ENCODE measurements around the gene TMC3.

The TMC3 gene

GRCh38 chr15:81317642-81318017 is 56.4 kb downstream of the TMC3 start:
- DNase-seq: no peak

- no peak for DNase-seq
Observed at GRCh38 chr15:81316267-81316666, 57.7 kb downstream of the TMC3 start.

- no peak for DNase-seq
Observed at GRCh38 chr15:81315452-81316175, 58.4 kb downstream of the TMC3 start.

DNA sequence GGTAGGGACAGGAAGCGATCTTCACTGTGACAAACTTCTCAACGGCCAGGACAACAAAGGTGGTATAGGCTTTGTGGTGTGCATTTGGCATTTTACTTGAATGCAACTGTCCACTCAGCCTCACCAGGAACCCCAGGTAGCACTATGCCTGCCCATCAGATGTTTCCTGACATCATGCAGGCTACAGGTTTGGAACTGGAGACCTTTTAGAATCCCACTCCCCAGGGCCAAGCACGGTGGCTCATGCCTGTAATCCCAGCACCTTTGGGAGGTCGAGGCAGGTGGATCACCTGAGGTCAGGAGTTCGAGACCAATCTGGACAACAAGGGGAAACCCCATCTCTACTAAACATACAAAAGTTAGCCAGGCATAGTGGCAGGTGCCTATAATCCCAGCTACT is 59.6 kb downstream of the TMC3 start:
- DNase-seq: no peak

- no peak for DNase-seq
Observed at GRCh38 chr15:81313686-81314085, 60.3 kb downstream of the TMC3 start.

- no peak for DNase-seq
Observed at GRCh38 chr15:81312790-81313543, 61.0 kb downstream of the TMC3 start.

DNA sequence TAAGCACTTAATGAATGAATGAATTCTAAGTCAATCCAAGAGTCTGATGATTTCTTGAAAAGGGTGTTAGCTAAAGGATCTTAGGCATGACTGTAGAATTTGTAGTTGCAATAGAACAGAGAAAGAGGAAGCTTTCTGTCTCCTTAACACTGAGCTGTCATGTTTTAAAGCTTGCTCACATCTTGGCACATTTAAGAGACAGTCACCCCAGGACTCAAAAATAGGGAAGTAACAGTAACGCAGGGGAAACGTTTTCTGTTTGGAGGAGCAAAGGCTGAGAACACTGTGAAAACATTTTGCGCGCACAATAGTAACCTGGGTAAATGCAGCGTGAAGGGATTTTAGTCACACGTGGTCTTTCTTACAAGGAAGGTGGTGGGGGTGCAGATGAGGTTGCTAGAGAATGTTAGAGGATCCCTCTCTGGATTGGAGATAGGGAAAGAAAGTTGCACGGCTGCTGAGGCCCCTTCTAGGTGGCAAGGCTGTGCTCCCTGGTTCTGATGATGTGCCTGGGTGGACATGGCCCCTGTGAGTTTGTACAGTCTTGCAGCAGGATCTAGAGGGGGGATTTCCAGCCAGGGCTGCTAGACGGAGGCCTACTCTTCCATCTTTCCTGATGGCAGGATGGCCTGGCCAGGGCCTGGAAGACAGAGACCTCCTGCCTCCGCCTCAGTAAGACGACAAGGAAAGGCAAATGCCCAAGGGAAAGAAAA is 62.1 kb downstream of the TMC3 start:
- no peak for DNase-seq

DNA sequence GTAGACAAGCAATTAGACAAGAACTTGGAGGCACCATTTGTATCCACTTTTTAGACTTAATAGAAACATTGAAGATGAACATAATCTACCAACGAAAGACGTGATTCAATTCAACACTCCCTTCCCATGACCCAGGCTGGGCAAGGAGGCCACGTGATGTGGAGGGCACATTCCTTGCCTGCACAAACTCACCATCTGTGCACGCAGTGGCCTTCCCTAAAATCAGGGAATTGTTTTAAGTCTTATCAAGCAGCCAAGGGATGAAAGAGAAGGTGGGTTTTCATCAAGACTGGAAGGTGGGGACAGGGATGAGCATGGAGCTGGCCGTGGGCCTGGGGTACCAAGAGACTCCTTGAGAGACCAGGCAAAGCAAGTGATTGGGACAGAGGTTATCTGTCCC is 63.5 kb downstream of the TMC3 start:
- DNase-seq: no peak

DNA sequence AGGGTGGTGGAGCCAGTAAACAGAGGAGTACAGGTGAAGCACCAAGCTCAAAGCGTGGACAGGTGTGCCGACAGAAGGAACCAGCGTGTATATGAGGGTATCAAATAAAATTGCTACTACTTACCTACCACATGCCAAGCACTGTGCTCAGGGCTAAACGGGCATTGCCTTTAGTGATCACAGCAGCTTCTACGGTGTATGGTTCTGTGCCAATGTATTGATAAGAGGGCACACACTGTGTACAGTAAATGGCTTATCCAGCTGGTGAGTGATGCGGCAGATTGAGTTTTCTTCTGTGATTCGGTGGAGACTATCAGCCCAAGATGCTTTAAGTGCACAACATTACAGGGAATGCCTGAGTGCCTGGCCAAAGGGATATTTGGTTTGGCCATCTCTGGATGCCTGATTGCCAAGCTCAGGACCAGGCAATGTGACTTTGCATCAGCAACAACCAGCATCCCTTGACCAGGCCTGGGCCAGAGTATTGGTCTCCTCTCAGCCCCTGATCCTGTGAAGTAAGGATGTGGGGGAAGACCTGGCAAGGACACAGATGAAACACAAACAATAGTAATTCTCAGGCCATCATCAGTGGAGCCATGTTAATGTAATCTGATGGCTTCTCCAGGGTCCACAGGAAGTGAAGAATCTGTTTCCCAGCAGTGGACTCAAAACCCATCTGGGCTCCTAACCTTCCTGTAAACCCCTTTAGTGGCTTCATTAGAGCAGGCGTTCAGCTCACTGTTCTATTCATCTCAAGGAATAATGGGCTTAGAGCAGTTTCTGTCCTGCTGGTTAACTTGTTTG is 64.2 kb downstream of the TMC3 start:
- no peak for DNase-seq

DNA sequence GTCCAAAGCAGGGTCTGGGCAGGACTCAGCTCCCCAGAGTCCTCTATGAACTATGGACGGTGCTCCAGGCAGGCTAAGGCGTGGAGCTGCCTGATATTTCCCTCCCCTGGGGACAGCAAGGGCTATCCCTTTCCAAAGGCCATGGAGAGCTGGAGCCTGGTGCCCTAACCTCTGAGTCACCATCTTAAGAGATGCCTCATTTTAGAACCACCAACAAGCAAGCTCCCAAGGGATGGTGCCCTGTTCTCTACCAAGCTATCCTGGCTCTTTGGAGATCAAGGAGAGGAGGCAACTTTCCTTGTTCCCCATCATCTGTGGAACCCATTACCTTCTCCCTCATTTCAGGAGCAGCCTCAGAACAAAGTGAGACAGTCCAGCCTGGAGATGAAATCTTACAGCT is 65.8 kb downstream of the TMC3 start:
- no peak for DNase-seq

DNA sequence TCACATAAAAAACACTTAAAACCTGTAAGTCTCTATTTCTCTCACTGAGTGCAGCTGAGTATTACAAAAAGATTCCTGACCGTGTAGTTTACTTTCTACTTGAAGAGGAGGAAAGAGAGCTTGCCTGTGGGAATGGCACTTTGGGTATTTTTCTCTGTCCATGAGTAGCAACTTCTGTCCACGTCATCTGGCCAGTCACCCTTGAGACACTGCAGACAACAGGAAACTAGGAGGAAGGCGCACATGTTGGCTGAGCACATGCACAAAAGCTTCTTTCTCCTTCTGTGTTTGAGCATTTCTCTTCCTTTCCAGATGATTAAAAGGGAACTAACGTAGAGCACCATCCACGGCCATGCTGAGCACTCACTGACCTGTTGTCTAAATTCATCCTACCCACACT is 69.8 kb downstream of the TMC3 start:
- peak; percentile 58 for DNase-seq

DNA sequence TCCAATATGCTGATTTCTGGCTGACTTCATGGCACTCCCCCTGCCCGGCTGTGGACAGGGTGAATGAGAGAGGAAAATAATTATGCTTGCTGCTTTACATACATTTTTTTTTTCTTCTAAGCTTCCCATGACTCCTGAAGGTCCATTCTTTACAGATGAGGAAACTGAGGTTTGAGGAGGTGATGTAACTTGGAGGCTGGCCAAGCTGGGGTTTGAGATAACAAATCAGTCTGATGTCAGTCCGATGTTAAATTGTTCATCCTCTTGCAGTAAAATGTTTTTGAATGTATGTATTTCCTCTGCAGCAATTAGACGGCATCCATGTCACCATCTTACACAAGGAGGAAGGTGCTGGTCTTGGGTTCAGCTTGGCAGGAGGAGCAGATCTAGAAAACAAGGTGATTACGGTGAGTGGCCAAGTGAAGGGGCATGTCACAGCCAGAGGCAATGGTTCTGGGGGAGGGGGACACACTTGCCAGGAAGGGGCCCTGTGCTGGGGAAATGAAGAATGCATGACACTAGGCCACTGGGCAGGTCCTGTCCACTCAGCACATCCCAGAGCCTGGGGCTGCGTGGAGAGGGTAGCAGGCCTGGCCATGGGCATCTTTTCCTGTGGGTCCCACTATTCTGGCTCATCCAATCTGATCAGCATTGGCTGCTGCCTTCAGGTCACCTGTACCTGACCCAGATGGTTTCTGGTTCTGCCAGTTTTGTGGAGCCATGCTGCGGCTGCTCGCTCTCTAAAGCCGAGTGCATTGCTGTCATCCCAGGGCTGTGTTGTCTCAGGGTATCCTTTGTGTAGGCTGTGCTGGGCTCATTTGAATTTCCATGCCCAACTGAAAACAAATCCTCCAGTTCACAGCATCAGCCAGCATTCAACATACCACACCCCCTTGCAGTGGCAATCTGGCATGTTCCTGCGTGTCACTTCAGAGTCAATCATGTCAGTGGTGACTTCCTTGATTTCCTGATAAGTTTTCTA is 70.5 kb downstream of the TMC3 start:
- peak; percentile 59 for DNase-seq

GRCh38 chr15:81302701-81303109 is 71.3 kb downstream of the TMC3 start:
- DNase-seq: no peak

- DNase-seq: peak; percentile 77
Observed at GRCh38 chr15:81301815-81302399, 72.1 kb downstream of the TMC3 start.

GRCh38 chr15:81301385-81301784 is 72.6 kb downstream of the TMC3 start:
- peak; percentile 60 for DNase-seq

GRCh38 chr15:81299630-81300273 is 74.3 kb downstream of the TMC3 start:
- DNase-seq: no peak

GRCh38 chr15:81299156-81299555 is 74.9 kb downstream of the TMC3 start:
- DNase-seq: no peak

DNA sequence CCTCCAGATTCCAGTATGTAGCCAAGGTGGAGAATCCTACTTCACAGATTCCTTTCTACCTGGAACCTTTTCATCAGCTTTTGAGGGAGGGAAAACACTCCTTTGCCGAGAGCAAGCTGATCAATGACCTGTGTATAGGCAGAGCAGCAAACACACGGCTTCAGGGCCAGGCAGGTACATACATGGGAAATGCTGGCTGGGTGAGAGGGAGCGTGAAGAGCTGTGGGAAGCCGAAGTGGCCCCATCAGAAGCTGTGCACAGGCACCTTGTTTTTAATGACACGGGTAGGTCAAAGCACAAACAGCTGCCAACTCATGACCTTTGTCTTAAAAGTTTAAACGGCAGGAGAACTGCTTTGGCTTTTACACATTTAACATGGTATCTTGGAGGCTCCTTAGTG is 75.4 kb downstream of the TMC3 start:
- no peak for DNase-seq

DNA sequence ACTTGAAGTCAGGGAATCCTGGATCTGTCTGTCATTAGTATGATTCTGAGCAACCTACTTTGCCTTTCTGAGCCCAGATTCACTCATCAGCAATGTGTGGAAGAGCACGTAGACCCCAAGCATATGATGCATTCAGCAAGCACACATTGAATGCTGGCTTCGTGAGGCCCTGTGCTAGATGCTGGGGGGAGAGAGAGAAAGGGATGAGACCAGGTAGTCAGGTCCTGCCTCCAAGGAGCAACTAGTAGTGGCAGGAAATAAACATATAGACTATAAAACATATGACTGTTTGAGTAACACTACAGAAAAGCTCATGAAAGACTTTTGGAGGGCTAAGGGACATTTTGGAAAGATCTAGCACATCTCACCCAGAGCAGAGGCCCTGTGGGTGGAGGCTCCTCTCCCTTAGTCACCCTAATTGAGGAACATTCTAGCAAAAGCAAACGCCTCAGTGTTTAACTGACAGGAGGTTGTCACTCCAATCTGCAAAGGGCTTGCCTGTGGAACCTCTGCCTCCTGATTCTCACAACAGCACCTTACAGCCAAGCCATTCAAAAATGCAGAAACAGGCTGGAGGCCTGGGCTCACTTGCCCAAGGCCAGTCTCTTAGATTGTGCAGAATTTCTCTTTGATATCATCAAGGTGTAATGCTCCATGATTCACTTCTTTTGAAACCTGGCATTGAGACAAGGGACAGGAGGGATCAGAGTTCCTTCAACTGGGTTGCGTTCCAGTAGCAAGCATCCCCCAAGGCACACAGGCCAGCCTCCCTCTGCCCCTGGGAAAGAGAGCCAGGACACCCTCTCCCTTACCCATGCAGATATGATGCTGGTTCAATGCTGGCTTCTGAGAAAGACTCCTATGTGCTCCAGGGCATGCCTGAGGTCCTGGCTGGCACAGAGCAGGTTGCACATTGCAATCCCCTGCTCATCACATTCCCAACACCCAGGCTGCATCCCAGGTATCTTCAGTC is 76.1 kb downstream of the TMC3 start:
- no peak for DNase-seq

- no peak for DNase-seq
Observed at GRCh38 chr15:81297147-81297572, 76.9 kb downstream of the TMC3 start.

Data from activated CD8-positive, alpha-beta memory T cell treated with anti-CD3 and anti-CD28 coated beads for 24 hours (primary cell).